GM12874 (cell line): Measurements from ENCODE around the gene DCHS1.

ENCODE experiments used
- TF ChIP-seq, protein P1 (sequence below): IDR thresholded peaks from 2 replicates; pipeline ENCODE4 v1.5.1; 2011; ENCODE audit warnings: low read depth, mild to moderate bottlenecking, control low read depth, low read length, moderate library complexity; ENCODE audit not compliant: insufficient read depth

Gene DCHS1

DNA sequence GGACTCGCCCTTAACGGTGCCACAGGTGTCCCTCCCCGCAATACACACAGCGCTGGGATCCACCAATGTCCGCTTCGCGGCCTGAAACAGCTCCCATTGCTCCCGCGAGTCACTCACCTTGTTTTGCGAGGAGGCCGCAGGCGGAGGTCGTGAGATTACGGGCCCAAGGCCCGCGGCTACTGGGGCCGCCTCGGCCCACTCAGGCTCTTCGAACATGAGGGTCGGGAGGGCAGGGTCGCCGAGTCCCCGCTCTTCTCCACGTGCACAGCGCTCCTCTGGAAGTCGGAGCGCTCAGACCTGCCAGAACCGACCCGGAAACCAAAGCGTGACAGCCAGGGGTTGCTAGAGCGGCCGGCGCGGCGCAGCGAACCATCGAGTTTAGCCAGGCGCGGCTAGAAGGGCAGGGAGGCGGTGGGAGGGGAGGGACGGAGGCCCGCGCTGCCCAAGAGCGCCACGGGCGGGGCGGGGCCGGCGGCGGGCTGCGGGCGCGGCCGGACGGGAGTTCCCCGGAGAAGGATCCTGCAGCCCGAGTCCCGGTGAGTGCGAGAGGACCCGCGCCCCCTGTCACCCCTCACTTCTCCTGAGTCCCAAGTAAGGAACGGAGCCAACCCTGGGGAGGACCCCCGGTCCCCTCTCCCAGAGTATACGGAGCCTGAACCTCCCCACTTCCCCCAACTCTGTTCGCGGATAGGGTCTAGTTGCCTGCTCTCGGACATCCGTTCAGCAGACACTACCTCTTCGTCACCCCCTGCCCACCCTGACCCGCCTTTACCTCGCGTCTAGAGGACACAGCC is 52.1 kb downstream of the DCHS1 start, which contains the start of the genes ILK and RRP8:
TSS of gene ILK (plus strand) at position 488 of the 794 bp plus-strand sequence. CDS start 498 bp downstream, outside the sequence.
TSS of gene RRP8 (minus strand) at position 330 of the 794 bp plus-strand sequence. CDS start at position 216, 114 bp downstream.
- TF ChIP-seq, protein P1, sequence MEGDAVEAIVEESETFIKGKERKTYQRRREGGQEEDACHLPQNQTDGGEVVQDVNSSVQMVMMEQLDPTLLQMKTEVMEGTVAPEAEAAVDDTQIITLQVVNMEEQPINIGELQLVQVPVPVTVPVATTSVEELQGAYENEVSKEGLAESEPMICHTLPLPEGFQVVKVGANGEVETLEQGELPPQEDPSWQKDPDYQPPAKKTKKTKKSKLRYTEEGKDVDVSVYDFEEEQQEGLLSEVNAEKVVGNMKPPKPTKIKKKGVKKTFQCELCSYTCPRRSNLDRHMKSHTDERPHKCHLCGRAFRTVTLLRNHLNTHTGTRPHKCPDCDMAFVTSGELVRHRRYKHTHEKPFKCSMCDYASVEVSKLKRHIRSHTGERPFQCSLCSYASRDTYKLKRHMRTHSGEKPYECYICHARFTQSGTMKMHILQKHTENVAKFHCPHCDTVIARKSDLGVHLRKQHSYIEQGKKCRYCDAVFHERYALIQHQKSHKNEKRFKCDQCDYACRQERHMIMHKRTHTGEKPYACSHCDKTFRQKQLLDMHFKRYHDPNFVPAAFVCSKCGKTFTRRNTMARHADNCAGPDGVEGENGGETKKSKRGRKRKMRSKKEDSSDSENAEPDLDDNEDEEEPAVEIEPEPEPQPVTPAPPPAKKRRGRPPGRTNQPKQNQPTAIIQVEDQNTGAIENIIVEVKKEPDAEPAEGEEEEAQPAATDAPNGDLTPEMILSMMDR: no peak

DNA sequence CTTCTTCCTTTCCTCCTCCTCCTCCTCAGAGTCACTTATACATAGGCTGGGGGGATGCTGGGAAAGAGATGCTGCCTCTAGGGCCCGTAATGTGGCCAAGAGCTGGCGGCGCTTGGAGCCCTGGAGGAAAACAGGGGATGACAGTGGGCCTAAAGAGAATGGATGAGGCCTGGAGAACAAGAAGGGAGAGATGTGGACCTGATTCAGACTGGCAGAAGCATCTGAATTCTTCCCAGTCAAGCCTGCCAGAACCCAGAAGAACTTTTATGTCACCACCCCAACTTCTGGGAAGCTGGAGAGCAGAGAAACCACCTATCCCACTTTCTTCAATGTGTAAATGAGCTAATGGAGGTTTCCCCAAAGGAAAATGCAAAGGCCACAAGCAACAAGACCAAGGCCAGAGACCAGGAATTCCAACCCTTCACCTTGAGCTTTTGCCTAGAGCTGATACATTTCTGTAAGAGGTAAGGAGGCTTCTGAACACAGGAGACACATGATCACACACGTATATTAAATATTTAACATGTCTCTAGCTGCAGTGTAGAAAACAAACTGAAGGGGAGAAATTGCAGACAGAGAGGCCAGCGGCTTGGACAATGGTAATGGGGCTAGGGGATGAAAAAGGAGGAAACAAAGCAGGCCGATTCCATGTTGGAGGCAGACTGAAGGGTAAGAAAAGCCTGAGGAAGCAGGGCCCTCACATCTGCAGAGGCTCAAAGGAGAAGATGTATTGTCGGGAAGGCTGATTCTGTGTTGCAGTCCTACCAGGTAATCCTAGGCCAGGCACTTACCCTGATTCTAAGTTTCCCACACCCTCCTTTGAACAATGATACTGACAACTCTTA is 53.3 kb downstream of the DCHS1 start:
- TF ChIP-seq, protein P1: no peak

DNA sequence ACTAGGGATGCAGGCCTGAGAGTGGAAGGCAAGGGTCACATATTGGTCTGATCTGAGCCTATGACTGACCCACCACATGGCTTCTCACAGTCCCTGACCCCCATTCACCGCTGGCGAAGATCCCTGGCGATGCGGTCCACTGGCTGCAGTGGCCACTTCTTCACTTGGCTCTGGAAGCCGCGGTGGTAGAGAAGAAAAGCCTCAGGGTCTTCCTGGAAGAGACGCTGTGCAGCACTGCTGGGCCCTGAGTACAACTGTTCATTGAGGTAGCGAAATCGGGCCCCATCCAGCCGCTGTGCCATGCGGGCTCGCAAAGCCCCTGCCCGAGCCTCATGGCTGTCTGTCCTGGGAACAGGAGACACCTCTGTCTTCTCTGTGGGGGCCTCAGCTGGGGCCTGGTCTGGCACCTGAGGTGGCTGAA is 54.6 kb downstream of the DCHS1 start:
- TF ChIP-seq, protein P1: no peak

DNA sequence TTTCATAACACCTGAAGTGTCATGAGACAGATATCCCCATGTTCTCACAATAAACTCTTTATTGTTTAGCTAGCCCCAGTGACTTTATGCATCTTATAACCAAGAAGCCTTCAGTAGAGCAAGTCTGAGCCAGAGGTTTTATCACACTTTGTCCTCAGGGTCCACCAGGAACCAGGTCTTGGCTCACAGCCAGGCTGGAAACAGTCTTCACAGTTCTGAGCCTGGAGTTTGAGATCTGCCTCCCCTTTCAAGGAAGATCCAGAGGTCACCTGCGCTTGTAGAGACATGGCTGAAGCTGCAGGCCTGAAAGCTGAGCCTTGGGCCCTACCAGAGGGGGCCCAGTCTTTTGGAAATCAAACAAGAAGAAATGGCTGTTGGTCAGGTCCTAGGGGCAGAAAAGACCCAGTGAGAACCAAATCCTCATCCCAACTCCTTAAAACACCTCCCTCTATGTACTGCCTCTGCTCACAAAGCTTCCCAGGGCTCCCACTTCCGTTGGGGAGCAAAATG is 55.7 kb downstream of the DCHS1 start:
- TF ChIP-seq, protein P1: no peak

DNA sequence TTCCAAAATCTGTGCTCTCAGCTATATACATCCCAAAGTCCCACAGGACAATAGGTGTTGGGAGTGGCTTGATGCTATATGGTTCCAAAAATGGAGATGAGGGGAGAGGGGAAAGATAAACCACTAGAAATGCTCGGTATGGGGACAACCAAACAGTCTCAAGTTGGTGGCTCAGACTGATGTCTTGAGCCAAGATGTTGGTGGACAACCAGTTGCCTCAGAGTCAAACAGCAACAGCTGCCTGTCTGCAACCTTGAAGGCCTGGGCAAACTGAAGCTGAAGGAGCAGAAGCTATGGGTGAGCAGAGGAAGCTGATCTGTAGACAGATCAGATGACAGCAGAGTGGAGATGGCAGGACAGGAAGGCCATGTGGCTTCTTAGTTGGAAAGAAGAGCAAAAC is 56.2 kb downstream of the DCHS1 start:
- TF ChIP-seq, protein P1: no peak

DNA sequence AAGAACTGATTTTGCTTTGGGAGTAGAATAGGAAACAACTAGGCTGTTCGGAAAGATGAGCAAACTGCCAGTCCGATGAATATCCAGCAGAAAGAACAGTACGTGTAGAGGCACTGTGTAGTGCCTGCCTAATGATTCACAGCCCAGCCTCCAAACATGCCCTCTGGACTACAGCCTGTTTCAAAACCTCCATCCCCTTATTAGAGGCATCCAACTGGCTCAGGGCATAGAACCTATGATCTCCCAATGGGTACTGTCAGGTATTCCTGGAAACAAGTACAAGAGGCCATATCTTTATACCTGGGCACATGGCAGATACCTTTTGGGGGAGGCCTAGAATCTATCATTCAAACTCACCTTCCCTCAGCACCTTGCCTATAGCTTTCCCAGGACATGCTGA is 57.1 kb downstream of the DCHS1 start:
- TF ChIP-seq, protein P1: no peak

DNA sequence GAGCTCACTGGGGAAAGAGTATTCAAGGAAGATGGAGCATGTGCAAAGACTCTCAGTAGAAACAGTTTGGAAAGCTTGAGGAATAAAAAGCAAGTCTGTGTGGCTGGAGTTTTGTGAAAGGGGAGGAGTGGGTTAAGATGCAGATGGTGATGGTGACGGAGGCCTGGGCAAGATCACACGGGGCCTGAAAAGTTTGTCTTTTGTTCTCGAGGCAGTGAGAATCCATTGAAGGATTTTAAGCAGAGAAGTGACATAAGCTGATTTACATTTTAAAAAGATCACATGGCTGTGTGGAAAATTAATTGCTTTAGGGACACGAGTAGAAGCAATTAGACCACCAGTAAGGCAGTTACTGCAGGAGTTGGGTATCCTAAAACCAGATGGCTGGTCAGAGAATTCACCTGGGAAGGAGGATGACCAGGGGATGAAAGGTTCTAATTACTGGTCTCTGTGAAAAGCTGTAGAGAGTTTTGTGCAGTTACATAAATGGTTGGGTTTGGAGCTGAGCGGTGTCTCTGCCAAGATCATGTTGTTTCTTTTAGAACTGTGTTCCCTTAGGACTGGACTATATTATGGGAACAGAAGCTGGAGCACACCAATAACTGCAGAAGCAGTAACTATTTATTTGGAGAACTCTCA is 59.3 kb downstream of the DCHS1 start:
- TF ChIP-seq, protein P1: no peak
